SU-DHL-6 (cell line): Measurements from ENCODE around the gene TBX3.

ENCODE experiments used
- EZH2phosphoT487 ChIP-seq: fragments of 200-600 bp; sonication (generic), shearing (Covaris generic); conservative IDR thresholded peaks from 2 replicates; pipeline ENCODE4 v1.6.1; 2018; ENCODE audit warnings: mild to moderate bottlenecking, antibody characterized with exemption, low read length, moderate library complexity, mixed read lengths
- TF ChIP-seq, protein P1 (sequence below): fragments of 200-600 bp; sonication (generic); IDR thresholded peaks from one replicate; pipeline ENCODE4 v1.5.1; 2017; ENCODE audit warnings: antibody characterized with exemption, mild to moderate bottlenecking, low read length, moderate library complexity; ENCODE audit not compliant: insufficient read depth, poor library complexity, severe bottlenecking

DNA sequence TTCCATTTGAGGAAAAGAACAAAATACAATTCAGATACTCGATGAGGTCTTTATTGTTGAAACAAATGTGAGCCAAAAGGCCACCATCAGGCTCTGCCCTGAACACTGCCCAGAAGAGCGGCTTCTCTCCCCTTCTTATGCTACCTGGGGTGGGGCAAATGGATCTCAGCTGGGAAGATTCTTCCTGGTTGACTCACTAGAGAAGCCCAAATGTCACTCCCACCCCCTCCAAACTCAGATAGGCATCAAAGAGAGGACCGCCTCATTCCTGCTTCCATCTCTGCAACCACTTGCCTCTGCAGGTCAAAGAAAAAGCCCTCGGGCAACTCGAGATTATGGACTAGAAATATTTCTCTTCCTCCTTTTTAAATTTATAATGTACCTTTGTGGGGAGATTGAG, 55.8 kb downstream of the TBX3 start:
- TF ChIP-seq, protein P1, sequence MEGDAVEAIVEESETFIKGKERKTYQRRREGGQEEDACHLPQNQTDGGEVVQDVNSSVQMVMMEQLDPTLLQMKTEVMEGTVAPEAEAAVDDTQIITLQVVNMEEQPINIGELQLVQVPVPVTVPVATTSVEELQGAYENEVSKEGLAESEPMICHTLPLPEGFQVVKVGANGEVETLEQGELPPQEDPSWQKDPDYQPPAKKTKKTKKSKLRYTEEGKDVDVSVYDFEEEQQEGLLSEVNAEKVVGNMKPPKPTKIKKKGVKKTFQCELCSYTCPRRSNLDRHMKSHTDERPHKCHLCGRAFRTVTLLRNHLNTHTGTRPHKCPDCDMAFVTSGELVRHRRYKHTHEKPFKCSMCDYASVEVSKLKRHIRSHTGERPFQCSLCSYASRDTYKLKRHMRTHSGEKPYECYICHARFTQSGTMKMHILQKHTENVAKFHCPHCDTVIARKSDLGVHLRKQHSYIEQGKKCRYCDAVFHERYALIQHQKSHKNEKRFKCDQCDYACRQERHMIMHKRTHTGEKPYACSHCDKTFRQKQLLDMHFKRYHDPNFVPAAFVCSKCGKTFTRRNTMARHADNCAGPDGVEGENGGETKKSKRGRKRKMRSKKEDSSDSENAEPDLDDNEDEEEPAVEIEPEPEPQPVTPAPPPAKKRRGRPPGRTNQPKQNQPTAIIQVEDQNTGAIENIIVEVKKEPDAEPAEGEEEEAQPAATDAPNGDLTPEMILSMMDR = no peak
- TF ChIP-seq EZH2phosphoT487 = no peak
